CD8-positive, alpha-beta memory T cell (primary cell): ENCODE data around the gene TAF1B. TPM values are rescaled to one million over a fixed set of nuclear protein-coding genes. Genes with fewer than 3 reads are reported as not detected.
A peak's percentile ranks its signal among the peaks of the same experiment; 100 is the strongest.

Experiments used
- CTCF ChIA-PET: fragments of 350-600 bp; sonication (Branson Sonifier 250); formaldehyde crosslinking; loops from one replicate; lab custom pipeline; 2021; ENCODE audit warnings: antibody characterized with exemption; lab: Charles Lee
- POLR2A ChIA-PET: fragments of 350-600 bp; sonication (Branson Sonifier 250); formaldehyde crosslinking; loops from one replicate; lab custom pipeline; 2021; ENCODE audit warnings: antibody characterized with exemption; lab: Charles Lee
- DNase-seq, 5 donors: peaks; one replicate each; pipeline versions ENCODE4 v3.0.0 to v3.0.0-alpha.2; 2020 to 2022; ENCODE audit warnings: mixed read lengths in 1 of 5
- H3K27ac ChIP-seq: one replicate; pipeline ENCODE4 v1.7.0; 2013; ENCODE audit warnings: low read depth, mild to moderate bottlenecking, low read length, moderate library complexity
- H3K27me3 ChIP-seq: 2 replicates; pipeline ENCODE4 v1.7.0; 2013; ENCODE audit warnings: low read length, mild to moderate bottlenecking; ENCODE audit not compliant: insufficient read depth, poor library complexity, severe bottlenecking
- H3K36me3 ChIP-seq: 2 replicates; pipeline ENCODE4 v1.7.0; 2013; ENCODE audit warnings: mild to moderate bottlenecking, low read length, moderate library complexity; ENCODE audit not compliant: insufficient read depth
- H3K4me1 ChIP-seq: 2 replicates; pipeline ENCODE4 v1.7.0; 2013; ENCODE audit warnings: mild to moderate bottlenecking, low read length, moderate library complexity; ENCODE audit not compliant: insufficient read depth
- H3K4me3 ChIP-seq: 2 replicates; pipeline ENCODE4 v1.7.0; 2013; ENCODE audit warnings: mild to moderate bottlenecking, low read length
- H3K9me3 ChIP-seq: 2 replicates; pipeline ENCODE4 v1.7.0; 2013; ENCODE audit warnings: mild to moderate bottlenecking, low read length
- H3K27ac Mint-ChIP-seq, 8 donors: one replicate each; pipeline ENCODE4 v1.8.0; 2020 to 2021; ENCODE audit warnings: mixed read lengths in 8 of 8, mild to moderate bottlenecking in 6 of 8, inconsistent platforms in 3 of 8, moderate library complexity in 3 of 8
- H3K27me3 Mint-ChIP-seq, 2 donors: one replicate each; pipeline ENCODE4 v1.8.0; 2020 to 2021; ENCODE audit warnings: mixed read lengths in 2 of 2, mild to moderate bottlenecking in 1 of 2, moderate library complexity in 1 of 2
- H3K36me3 Mint-ChIP-seq, 3 donors: one replicate each; pipeline ENCODE4 v1.8.0; 2020 to 2021; ENCODE audit warnings: mixed read lengths in 3 of 3, inconsistent platforms in 1 of 3, mild to moderate bottlenecking in 1 of 3
- H3K4me1 Mint-ChIP-seq, 3 donors: one replicate each; pipeline ENCODE4 v1.8.0; 2020 to 2021; ENCODE audit warnings: mixed read lengths in 3 of 3, inconsistent platforms in 1 of 3, mild to moderate bottlenecking in 1 of 3
- H3K4me3 Mint-ChIP-seq, 7 donors: one replicate each; pipeline ENCODE4 v1.8.0; 2020 to 2021; ENCODE audit warnings: mixed read lengths in 7 of 7, mild to moderate bottlenecking in 6 of 7, moderate library complexity in 4 of 7, inconsistent platforms in 2 of 7
- H3K9me3 Mint-ChIP-seq, 5 donors: one replicate each; pipeline ENCODE4 v1.8.0; 2020 to 2022; ENCODE audit warnings: mixed read lengths in 5 of 5, mild to moderate bottlenecking in 3 of 5, moderate library complexity in 2 of 5, inconsistent platforms in 1 of 5
- polyA plus RNA-seq: library from polyadenylated mRNA; unstranded; fragments of 300-500 nt; fragmentation: Illumina TruSeq; gene quantifications from one replicate; pipeline ENCODE4 v1.2.3, GENCODE V29; 2021
- total RNA-seq, 2 experiments: library from RNA; stranded (reverse); gene quantifications; one replicate each; pipeline ENCODE4 v1.2.3, GENCODE V29; 2021

TAF1B gene
- total and polyA plus RNA-seq, 3 experiments from 2014 or later = 19.1 to 24.3 (median 20.6) TPM

DNA sequence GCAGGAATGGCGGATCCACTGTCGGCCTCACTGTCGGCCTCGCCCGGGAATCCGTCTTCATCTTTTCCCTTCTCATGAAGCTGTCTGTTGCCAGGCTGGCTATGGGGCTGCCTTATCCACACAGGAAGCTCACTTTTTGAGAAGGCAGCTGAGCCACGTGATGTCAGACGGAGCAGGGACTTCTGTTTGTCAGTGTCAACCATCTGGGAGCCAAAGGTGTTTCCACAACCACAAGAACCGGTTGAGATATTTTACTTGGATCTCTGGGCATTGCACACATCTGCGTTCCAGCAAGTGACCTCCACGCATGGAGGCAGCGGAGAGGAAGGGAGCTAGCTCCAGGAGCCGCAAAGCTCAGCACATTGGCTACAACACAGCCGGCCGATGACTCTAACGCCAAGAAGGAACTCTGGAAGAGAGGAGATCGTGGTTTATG lies 27.4 kb upstream of the TAF1B start:
- peaks cover 3 to 4% of the 10 kb centered on the region in 2 donors for H3K27me3 Mint-ChIP-seq
- no peaks in the 10 kb centered on the region for H3K36me3 Mint-ChIP-seq
- H3K27ac Mint-ChIP-seq = peak overlapping the region in 1 of 8 donors; percentile 62
- peaks cover 7% of the 10 kb centered on the region for H3K4me1 ChIP-seq
- no peak overlapping the region for H3K4me3 Mint-ChIP-seq
- peaks cover 4 to 10% (median 10%) of the 10 kb centered on the region in 3 donors for H3K4me1 Mint-ChIP-seq
- H3K9me3 Mint-ChIP-seq = no peaks in the 10 kb centered on the region
- no peak overlapping the region for H3K27ac ChIP-seq
- H3K4me3 ChIP-seq = no peak overlapping the region
- DNase-seq = no peak
- POLR2A ChIA-PET = no interaction called here
- CTCF ChIA-PET = interaction anchor here (1.2 to 7.0 kb wide), 6 partner anchors 12 to 281 kb away, joined by 3 to 58 read pairs (median 11); partner anchors contain the start of gene TAF1B
- no peaks in the 10 kb centered on the region for H3K36me3 ChIP-seq
- no peaks in the 10 kb centered on the region for H3K27me3 ChIP-seq
- H3K9me3 ChIP-seq = no peaks in the 10 kb centered on the region

DNA sequence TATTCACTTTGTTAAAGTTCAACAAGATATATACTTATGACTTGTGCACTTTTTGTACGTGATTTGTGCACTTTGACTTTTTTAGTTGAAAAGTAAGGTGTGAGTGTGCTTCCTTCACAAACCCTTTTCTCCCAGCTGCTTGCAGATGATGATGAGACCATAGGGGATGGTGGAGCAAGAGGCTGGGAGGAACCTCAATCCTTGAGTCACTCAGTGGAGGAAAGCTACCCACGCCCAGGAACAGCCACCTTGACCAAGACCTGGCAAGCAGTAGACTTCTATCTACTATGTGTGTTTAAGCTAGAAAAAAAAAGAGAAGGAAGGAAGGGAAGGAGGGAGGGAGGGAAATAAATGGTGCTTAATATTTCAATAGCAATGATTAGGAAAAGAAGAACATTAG lies 25.2 kb upstream of the TAF1B start:
- Histone ChIP-seq H3K27me3 (no peaks in the 10 kb centered on the region), H3K4me3 (no peak overlapping the region), H3K27ac (no peak overlapping the region), H3K36me3 (no peaks in the 10 kb centered on the region), H3K4me1 (peaks cover 7% of the 10 kb centered on the region), H3K9me3 (no peaks in the 10 kb centered on the region)
- Mint-ChIP-seq H3K36me3 (no peaks in the 10 kb centered on the region), H3K4me1 (peaks cover 4 to 10% (median 6%) of the 10 kb centered on the region in 3 donors), H3K27ac (no peak overlapping the region), H3K27me3 (peaks cover 3 to 4% of the 10 kb centered on the region in 2 donors), H3K4me3 (no peak overlapping the region), H3K9me3 (no peaks in the 10 kb centered on the region)
- ChIA-PET CTCF (interaction anchor here (1.3 kb wide), 1 partner anchor 17 kb away, joined by 6 read pairs; no protein-coding TSS in a partner anchor), POLR2A (no interaction called here)
- DNase-seq = no peak

DNA sequence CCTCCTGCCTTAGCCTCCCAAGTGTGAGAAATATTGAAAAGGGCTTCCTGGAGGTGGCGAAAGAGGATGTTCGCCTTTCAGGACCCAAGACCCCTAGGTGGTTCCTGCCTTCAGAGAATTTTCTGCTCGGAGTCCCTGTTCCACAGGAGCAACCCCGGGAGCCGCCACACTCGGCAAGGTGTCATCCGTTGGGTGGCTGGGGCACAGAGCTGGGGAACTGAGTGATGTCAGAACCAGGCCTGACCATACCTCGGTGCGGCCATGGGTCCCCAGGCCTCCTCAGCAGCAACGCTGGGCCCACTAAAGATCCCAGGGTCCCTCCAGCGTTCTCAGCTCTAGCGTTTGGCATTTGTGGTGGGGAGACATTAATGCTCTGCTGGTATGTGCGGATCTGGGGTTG lies 23.7 kb upstream of the TAF1B start:
- Histone ChIP-seq H3K4me3 (no peak overlapping the region), H3K27ac (no peak overlapping the region), H3K27me3 (no peaks in the 10 kb centered on the region), H3K4me1 (no peaks in the 10 kb centered on the region), H3K9me3 (no peaks in the 10 kb centered on the region), H3K36me3 (no peaks in the 10 kb centered on the region)
- ChIA-PET CTCF (no interaction called here), POLR2A (no interaction called here)
- H3K27me3 Mint-ChIP-seq = peaks cover 2 to 5% of the 10 kb centered on the region in 2 donors
- H3K36me3 Mint-ChIP-seq = no peaks in the 10 kb centered on the region
- no peak for DNase-seq
- no peak overlapping the region for H3K4me3 Mint-ChIP-seq
- H3K4me1 Mint-ChIP-seq = peaks cover 0 to 5% (median 0%) of the 10 kb centered on the region in 3 donors
- H3K9me3 Mint-ChIP-seq = no peaks in the 10 kb centered on the region
- H3K27ac Mint-ChIP-seq = no peak overlapping the region

DNA sequence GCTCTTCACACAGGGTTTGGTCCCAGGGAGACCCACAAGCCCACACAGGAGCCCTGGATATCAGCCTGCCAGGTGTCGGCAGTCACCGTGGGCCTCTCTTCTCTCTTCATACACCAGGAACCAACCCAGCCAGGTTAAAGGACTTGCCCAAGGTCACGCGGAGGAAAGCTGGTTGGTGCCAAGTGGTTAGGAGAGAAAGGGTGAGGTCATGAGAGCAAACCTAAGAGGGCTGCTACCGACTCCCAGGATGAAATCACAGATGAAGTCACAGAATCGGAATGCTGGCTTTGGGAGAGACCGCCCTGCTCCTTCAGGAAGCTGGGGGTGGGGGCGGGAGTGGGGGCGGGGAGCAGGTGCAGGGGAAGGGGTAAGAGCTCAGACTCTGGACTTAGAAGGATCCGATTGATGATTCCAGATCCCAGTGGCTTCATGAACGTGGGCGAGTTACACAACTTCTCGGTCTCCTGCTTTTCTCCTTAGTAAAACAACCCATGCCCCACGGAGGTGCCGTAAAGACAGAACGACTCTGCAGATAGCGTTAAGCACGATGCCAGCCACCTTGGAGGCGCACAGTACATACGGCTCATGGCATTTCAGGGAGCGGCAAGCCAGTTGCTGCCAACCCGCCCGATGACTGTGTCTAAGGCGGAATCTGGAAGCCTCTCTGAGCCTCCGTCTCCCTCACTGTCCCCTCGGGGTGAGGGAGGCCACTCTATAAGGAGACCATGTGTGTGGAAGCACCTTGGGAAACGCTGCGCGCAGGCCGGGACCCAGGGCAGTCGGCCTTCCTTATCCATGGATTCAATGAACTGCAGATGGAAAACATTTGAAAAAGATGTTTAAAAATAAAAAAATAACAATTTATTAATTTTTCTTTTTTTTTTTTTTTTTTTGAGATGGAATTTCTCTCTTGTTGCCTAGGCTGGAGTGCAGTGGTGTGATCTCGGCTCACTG lies 23.0 kb upstream of the TAF1B start:
- Histone ChIP-seq H3K36me3 (no peaks in the 10 kb centered on the region), H3K9me3 (no peaks in the 10 kb centered on the region), H3K27me3 (no peaks in the 10 kb centered on the region), H3K4me1 (no peaks in the 10 kb centered on the region), H3K4me3 (no peak overlapping the region), H3K27ac (no peak overlapping the region)
- no peaks in the 10 kb centered on the region for H3K9me3 Mint-ChIP-seq
- ChIA-PET POLR2A (no interaction called here), CTCF (no interaction called here)
- no peak overlapping the region for H3K27ac Mint-ChIP-seq
- peaks cover 2 to 6% of the 10 kb centered on the region in 2 donors for H3K27me3 Mint-ChIP-seq
- H3K4me1 Mint-ChIP-seq = peaks cover 0 to 5% (median 0%) of the 10 kb centered on the region in 3 donors
- DNase-seq = no peak
- no peak overlapping the region for H3K4me3 Mint-ChIP-seq
- no peaks in the 10 kb centered on the region for H3K36me3 Mint-ChIP-seq

DNA sequence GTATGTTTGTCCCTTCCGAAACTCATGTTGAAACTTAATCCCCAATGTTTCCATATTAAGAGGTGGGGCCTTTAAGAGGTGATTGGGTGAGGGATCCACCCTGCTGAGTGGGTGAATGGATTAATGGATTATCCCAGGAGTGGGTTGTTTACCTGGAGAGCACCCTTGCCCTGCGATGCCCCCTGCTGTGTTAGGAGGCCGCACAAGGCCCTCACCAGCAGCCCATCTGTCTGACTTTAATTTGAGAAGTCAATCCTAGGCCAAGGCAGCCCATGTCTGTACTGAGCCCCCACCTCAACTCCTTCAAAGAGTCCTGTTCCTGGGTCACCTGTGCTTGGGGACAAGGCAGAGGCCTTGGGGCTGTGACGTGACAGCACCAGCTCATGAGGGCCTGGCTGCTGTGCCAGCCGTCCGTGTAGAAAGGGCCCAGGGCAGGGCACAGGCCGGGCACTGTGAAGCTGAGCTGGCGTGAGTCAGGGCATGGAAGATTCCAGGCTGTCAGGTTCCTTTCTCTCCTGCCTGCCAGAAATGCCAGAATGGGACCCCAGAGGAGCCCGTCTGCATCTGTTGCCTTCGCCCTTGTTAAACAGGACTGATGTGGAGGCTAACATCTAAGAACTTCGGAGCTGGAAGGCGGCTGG lies 21.3 kb upstream of the TAF1B start:
- DNase-seq = no peak
- Histone ChIP-seq H3K4me3 (no peak overlapping the region), H3K27me3 (no peaks in the 10 kb centered on the region), H3K36me3 (no peaks in the 10 kb centered on the region), H3K27ac (no peak overlapping the region), H3K9me3 (no peaks in the 10 kb centered on the region), H3K4me1 (no peaks in the 10 kb centered on the region)
- H3K4me3 Mint-ChIP-seq = no peak overlapping the region
- H3K9me3 Mint-ChIP-seq = no peaks in the 10 kb centered on the region
- no peaks in the 10 kb centered on the region for H3K4me1 Mint-ChIP-seq
- H3K27me3 Mint-ChIP-seq = peaks cover 2 to 13% of the 10 kb centered on the region in 2 donors
- no peaks in the 10 kb centered on the region for H3K36me3 Mint-ChIP-seq
- H3K27ac Mint-ChIP-seq = no peak overlapping the region
- POLR2A ChIA-PET = no interaction called here
- CTCF ChIA-PET = no interaction called here

DNA sequence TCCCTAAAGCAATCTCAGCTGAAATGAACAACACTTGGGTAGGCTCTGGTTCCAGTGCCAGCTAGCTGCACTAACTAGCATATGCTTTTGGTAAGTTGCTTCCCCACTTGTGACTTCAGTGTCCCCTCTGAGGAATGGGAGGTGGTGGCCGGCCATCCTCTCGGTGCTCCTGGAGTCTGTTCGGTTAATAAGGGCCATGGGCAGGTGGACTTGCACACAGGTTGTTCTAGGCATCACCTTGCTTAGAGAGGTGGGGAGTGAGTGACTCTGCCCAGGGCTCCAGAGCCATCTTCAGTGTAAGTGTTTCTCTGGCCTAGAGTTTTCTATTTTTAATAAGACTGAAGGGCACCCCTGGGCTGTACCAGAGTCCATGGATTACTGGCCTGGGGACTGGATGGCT lies 18.8 kb upstream of the TAF1B start:
- Mint-ChIP-seq H3K4me3 (no peak overlapping the region), H3K27me3 (peaks cover 0 to 13% of the 10 kb centered on the region in 2 donors), H3K9me3 (no peaks in the 10 kb centered on the region), H3K36me3 (no peaks in the 10 kb centered on the region), H3K4me1 (no peaks in the 10 kb centered on the region), H3K27ac (no peak overlapping the region)
- CTCF ChIA-PET = interaction anchor here (1.9 kb wide), 1 partner anchor 10 kb away, joined by 9 read pairs; no protein-coding TSS in a partner anchor
- Histone ChIP-seq H3K27ac (no peak overlapping the region), H3K4me1 (no peaks in the 10 kb centered on the region), H3K27me3 (no peaks in the 10 kb centered on the region), H3K9me3 (no peaks in the 10 kb centered on the region), H3K4me3 (no peak overlapping the region), H3K36me3 (no peaks in the 10 kb centered on the region)
- POLR2A ChIA-PET = no interaction called here
- DNase-seq = no peak

DNA sequence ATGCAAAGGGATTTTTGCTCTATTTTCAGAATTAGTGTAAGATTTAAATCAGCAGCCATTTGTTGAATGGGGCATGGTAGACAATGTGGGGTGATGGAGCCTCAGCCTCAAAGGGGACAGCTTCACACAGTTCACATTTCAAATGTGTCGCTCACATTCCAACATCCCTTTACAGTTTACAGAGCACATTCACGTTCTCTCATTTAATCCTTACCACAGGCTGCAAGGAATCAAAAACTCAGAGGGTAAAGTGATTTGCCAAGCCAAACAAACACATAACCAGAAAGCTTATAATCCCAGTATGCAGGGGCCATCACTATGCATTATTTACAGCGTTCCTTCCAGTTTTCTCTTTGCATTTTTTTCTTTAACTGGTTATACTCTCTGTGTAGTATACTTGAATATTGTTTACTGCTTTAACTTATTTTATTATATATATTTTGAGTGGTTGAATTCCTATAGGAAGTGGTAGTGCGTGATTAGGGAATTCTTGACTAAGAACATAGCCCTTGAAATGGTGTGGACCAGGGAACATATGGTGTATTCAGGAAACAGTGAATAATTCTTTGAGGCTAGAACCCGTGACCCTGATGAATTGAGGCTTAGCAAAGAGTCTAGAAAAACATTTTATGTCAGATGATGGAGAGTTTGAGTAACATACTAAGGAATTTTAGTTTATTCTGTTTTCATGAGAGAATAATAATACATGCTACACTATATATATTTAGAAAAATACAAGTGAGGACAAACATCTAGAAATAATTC lies 18.1 kb upstream of the TAF1B start:
- H3K4me1 ChIP-seq = no peaks in the 10 kb centered on the region
- no peaks in the 10 kb centered on the region for H3K27me3 ChIP-seq
- no peak for DNase-seq
- H3K4me3 ChIP-seq = no peak overlapping the region
- Mint-ChIP-seq H3K4me1 (no peaks in the 10 kb centered on the region), H3K27ac (no peak overlapping the region), H3K27me3 (peaks cover 0 to 13% of the 10 kb centered on the region in 2 donors), H3K4me3 (no peak overlapping the region), H3K9me3 (no peaks in the 10 kb centered on the region), H3K36me3 (no peaks in the 10 kb centered on the region)
- H3K36me3 ChIP-seq = no peaks in the 10 kb centered on the region
- POLR2A ChIA-PET = no interaction called here
- H3K9me3 ChIP-seq = no peaks in the 10 kb centered on the region
- H3K27ac ChIP-seq = no peak overlapping the region
- CTCF ChIA-PET = interaction anchor here (1.9 kb wide), 1 partner anchor 11 kb away, joined by 9 read pairs; no protein-coding TSS in a partner anchor
